A549 treated with AZD2906 at 1 μM for 4 hours (cell line): Measurements from ENCODE around the gene NR2F1. TPM values are rescaled to one million over a fixed set of nuclear protein-coding genes. Genes with fewer than 3 reads are reported as not detected.

Source experiments
- total RNA-seq: library from RNA; stranded (reverse); fragments of 200-300 nt; extraction: Qiagen RNA extraction; gene quantifications from 5 replicates; pipeline ENCODE4 v1.2.3, GENCODE V29; 2022

Gene NR2F1
- 4.1 to 5.2 TPM (median 4.7 TPM) in 5 replicates for total RNA-seq

GRCh38 chr5:93582677-93583438 is at the start of gene NR2F1:
Gene NR2F1, plus strand, starts transcription at chr5:93583222. Its CDS starts 1,802 bp downstream, at chr5:93585024.

GRCh38 chr5:93580927-93581445 is 2.0 kb upstream of the NR2F1 start, which contains the start of gene NR2F1-AS1:
Gene NR2F1-AS1, minus strand, starts transcription at chr5:93581219.

Other genes with a start within 250 kb of the NR2F1 start
- 2.6 to 4.3 TPM (median 3.0 TPM) in 5 replicates for gene NR2F1-AS1, start 2.0 kb upstream of the NR2F1 start, total RNA-seq
- 0.02 TPM in 1 of 5 replicates, not detected in the others for gene POU5F2, start 158.4 kb downstream of the NR2F1 start, total RNA-seq